Lower lobe of right lung (tissue), 2 donors: Measurements from ENCODE around the gene PDZD4. TPM values are rescaled to one million over a fixed set of nuclear protein-coding genes. Genes with fewer than 3 reads are reported as not detected.

ENCODE experiments used
- ATAC-seq, 2 donors: fragments of 200-7000 bp; cut with Tn5 transposase; one replicate each; pipeline ENCODE4 v1.9.1; 2020 to 2022; ENCODE audit warnings: mild to moderate bottlenecking in 2 of 2, moderate library complexity in 2 of 2
- DNase-seq: peaks from one replicate; pipeline ENCODE4 v3.0.0-alpha.2; 2020
- H3K27ac ChIP-seq: fragments of 200-600 bp; one replicate; pipeline ENCODE4 v1.8.0; 2022
- H3K27me3 ChIP-seq: fragments of 200-600 bp; one replicate; pipeline ENCODE4 v1.8.0; 2022; ENCODE audit warnings: low read depth
- H3K36me3 ChIP-seq: fragments of 200-600 bp; one replicate; pipeline ENCODE4 v1.8.0; 2022; ENCODE audit warnings: mild to moderate bottlenecking
- H3K4me1 ChIP-seq: fragments of 200-600 bp; one replicate; pipeline ENCODE4 v1.8.0; 2022
- H3K4me3 ChIP-seq: fragments of 200-600 bp; one replicate; pipeline ENCODE4 v1.8.0; 2022; ENCODE audit warnings: mild to moderate bottlenecking
- H3K9me3 ChIP-seq: fragments of 200-600 bp; one replicate; pipeline ENCODE4 v1.8.0; 2022
- CTCF ChIP-seq: fragments of 200-600 bp; IDR thresholded peaks from one replicate; pipeline ENCODE4 v1.8.0; 2022; ENCODE audit warnings: antibody characterized with exemption, mild to moderate bottlenecking
- intact Hi-C: fragments of 100-400 bp; cut with DNase I; formaldehyde crosslinking; loops from one replicate; pipeline ENCODE4 v1.11.0; 2022
- long read RNA-seq: library from polyadenylated mRNA; unstranded; transcript quantifications from one replicate; pipeline ENCODE4 v2.0.0, GENCODE V29; 2021
- total RNA-seq: library from RNA; stranded (reverse); fragmentation: NEBNext Ultra II Directional; extraction: Animal tissue kit (Norgen Biotek cat#: 25700); gene quantifications from one replicate; pipeline ENCODE4 v1.2.1, GENCODE V29; 2021
- donor health status: DM: no; HTN: yes; CAD: no; lungs with severe emphysema.

Gene PDZD4
- total RNA-seq, result 8.5 TPM
- long read RNA-seq, partial matches to known transcripts, result 0 of 2 reads
- long read RNA-seq, other reads (novel, unspliced or antisense), result 0 of 2 reads

GRCh38 chrX:153829799-153830639, at the start of gene PDZD4:
TSS of gene PDZD4 (minus strand) at chrX:153830544. CDS start at chrX:153830298, 246 bp downstream.
- intact Hi-C loops, result no loop called here
- no peak for TF ChIP-seq CTCF
- peak; percentile 27 to 32 for ATAC-seq
- peaks cover 11% of the 10 kb centered on the region for H3K27me3 ChIP-seq
- H3K36me3 ChIP-seq, result no peaks in the 10 kb centered on the region
- no peaks in the 10 kb centered on the region for H3K9me3 ChIP-seq
- H3K4me3 ChIP-seq, result peak within 1 kb of the TSS; percentile 43
- H3K27ac ChIP-seq, result no peak within 1 kb of the TSS
- DNase-seq, result no peak
- H3K4me1 ChIP-seq, result peaks cover 4% of the 10 kb centered on the region

- Histone ChIP-seq H3K4me3 (no peak overlapping the region), H3K36me3 (no peaks in the 10 kb centered on the region), H3K9me3 (no peaks in the 10 kb centered on the region), H3K27me3 (peaks cover 31% of the 10 kb centered on the region), H3K4me1 (no peaks in the 10 kb centered on the region), H3K27ac (no peak overlapping the region)
- no peak for DNase-seq
- TF ChIP-seq CTCF, result no peak
- intact Hi-C loops, result no loop called here
- ATAC-seq, result no peak
Measured at GRCh38 chrX:153879741-153880439, 49.5 kb upstream of the PDZD4 start.

- Histone ChIP-seq H3K4me1 (no peaks in the 10 kb centered on the region), H3K9me3 (no peaks in the 10 kb centered on the region), H3K27ac (no peak overlapping the region), H3K27me3 (peaks cover 24% of the 10 kb centered on the region), H3K4me3 (no peak overlapping the region), H3K36me3 (no peaks in the 10 kb centered on the region)
- no peak for DNase-seq
- TF ChIP-seq CTCF, result no peak
- intact Hi-C loops, result no loop called here
- ATAC-seq, result no peak
Measured at GRCh38 chrX:153878969-153879653, 48.8 kb upstream of the PDZD4 start.

- no peak for DNase-seq
- Histone ChIP-seq H3K27me3 (peaks cover 17% of the 10 kb centered on the region), H3K4me1 (no peaks in the 10 kb centered on the region), H3K4me3 (no peak overlapping the region), H3K9me3 (no peaks in the 10 kb centered on the region), H3K27ac (no peak overlapping the region), H3K36me3 (no peaks in the 10 kb centered on the region)
- no peak for ATAC-seq
- intact Hi-C loops, result no loop called here
- no peak for TF ChIP-seq CTCF
Measured at GRCh38 chrX:153878345-153878744, 48.0 kb upstream of the PDZD4 start.

GRCh38 chrX:153877571-153878261, 47.4 kb upstream of the PDZD4 start:
- H3K27me3 ChIP-seq, result peaks cover 12% of the 10 kb centered on the region
- H3K4me1 ChIP-seq, result no peaks in the 10 kb centered on the region
- no peak overlapping the region for H3K27ac ChIP-seq
- ATAC-seq, result no peak
- DNase-seq, result no peak
- no peaks in the 10 kb centered on the region for H3K36me3 ChIP-seq
- intact Hi-C loops, result no loop called here
- H3K9me3 ChIP-seq, result no peaks in the 10 kb centered on the region
- H3K4me3 ChIP-seq, result no peak overlapping the region
- no peak for TF ChIP-seq CTCF
